H9 (cell line): Measurements from ENCODE around the gene BIK. TPM values are rescaled to one million over a fixed set of nuclear protein-coding genes. Genes with fewer than 3 reads are reported as not detected.

Experiments
- DNase-seq: peaks from one replicate; pipeline ENCODE4 v3.0.0-alpha.2; 2017
- H2AFZ ChIP-seq: one replicate; pipeline ENCODE4 v1.6.1; 2013; ENCODE audit warnings: mild to moderate bottlenecking, low read length, control low read depth, moderate library complexity
- H2AK5ac ChIP-seq: 2 replicates; pipeline ENCODE4 v1.6.1; 2013; ENCODE audit warnings: low read length, control low read depth, mixed read lengths; ENCODE audit not compliant: insufficient read length
- H2BK120ac ChIP-seq: one replicate; pipeline ENCODE4 v1.6.1; 2013; ENCODE audit warnings: low read depth, mild to moderate bottlenecking, low read length, control low read depth, inconsistent platforms; ENCODE audit not compliant: poor library complexity, severe bottlenecking
- H2BK12ac ChIP-seq: 2 replicates; pipeline ENCODE4 v1.6.1; 2013; ENCODE audit warnings: low read length, control low read depth, mixed read lengths, low read depth; ENCODE audit not compliant: insufficient read length
- H2BK15ac ChIP-seq: 2 replicates; pipeline ENCODE4 v1.6.1; 2013; ENCODE audit warnings: low read depth, low read length, control low read depth
- H2BK20ac ChIP-seq: one replicate; pipeline ENCODE4 v1.6.1; 2013; ENCODE audit warnings: low read depth, mild to moderate bottlenecking, low read length, control low read depth, inconsistent platforms; ENCODE audit not compliant: poor library complexity, severe bottlenecking
- H2BK5ac ChIP-seq: 2 replicates; pipeline ENCODE4 v1.6.1; 2013; ENCODE audit warnings: low read length, control low read depth, mixed read lengths; ENCODE audit not compliant: insufficient read length
- H3K14ac ChIP-seq: 2 replicates; pipeline ENCODE4 v1.6.1; 2013; ENCODE audit warnings: low read length, control low read depth; ENCODE audit not compliant: insufficient read depth
- H3K18ac ChIP-seq: 2 replicates; pipeline ENCODE4 v1.6.1; 2013; ENCODE audit warnings: low read depth, mild to moderate bottlenecking, mixed read lengths, low read length, control low read depth; ENCODE audit not compliant: insufficient read length
- H3K23ac ChIP-seq: 2 replicates; pipeline ENCODE4 v1.6.1; 2013; ENCODE audit warnings: low read length, control low read depth, mixed read lengths, low read depth; ENCODE audit not compliant: insufficient read length
- H3K23me2 ChIP-seq: 2 replicates; pipeline ENCODE4 v1.6.1; 2013; ENCODE audit warnings: low read depth, mild to moderate bottlenecking, mixed read lengths, low read length, control low read depth; ENCODE audit not compliant: insufficient read length, poor library complexity, severe bottlenecking
- H3K27ac ChIP-seq: 2 replicates; pipeline ENCODE4 v1.5.1; 2013; ENCODE audit warnings: low read length, control low read depth, mixed read lengths, low read depth; ENCODE audit not compliant: insufficient read length
- H3K27me3 ChIP-seq: 2 replicates; pipeline ENCODE4 v1.6.1; 2013; ENCODE audit warnings: low read length, control low read depth, inconsistent platforms; ENCODE audit not compliant: insufficient read depth
- H3K4ac ChIP-seq: 2 replicates; pipeline ENCODE4 v1.6.1; 2013; ENCODE audit warnings: low read depth, mild to moderate bottlenecking, control low read depth, inconsistent platforms, low read length, moderate library complexity
- H3K4me1 ChIP-seq: 2 replicates; pipeline ENCODE4 v1.6.1; 2013; ENCODE audit warnings: low read length, control low read depth, inconsistent platforms; ENCODE audit not compliant: insufficient read depth
- H3K4me2 ChIP-seq: 2 replicates; pipeline ENCODE4 v1.6.1; 2013; ENCODE audit warnings: low read length, control low read depth, mixed read lengths; ENCODE audit not compliant: insufficient read length, insufficient read depth
- H3K56ac ChIP-seq: 2 replicates; pipeline ENCODE4 v1.6.1; 2013; ENCODE audit warnings: low read depth, mild to moderate bottlenecking, mixed read lengths, low read length, control low read depth; ENCODE audit not compliant: insufficient read length
- H3K79me1 ChIP-seq: 2 replicates; pipeline ENCODE4 v1.6.1; 2013; ENCODE audit warnings: low read depth, mild to moderate bottlenecking, moderate library complexity, low read length, control low read depth, inconsistent platforms; ENCODE audit not compliant: insufficient read depth, poor library complexity, severe bottlenecking
- H3K79me2 ChIP-seq: 2 replicates; pipeline ENCODE4 v1.6.1; 2013; ENCODE audit warnings: low read length, control low read depth, inconsistent platforms; ENCODE audit not compliant: insufficient read depth
- H3K9ac ChIP-seq: 2 replicates; pipeline ENCODE4 v1.6.1; 2013; ENCODE audit warnings: low read length, control low read depth, mixed read lengths; ENCODE audit not compliant: insufficient read length; ENCODE audit errors: extremely low read depth
- H3K9me3 ChIP-seq: one replicate; pipeline ENCODE4 v1.6.1; 2013; ENCODE audit warnings: low read depth, low read length, inconsistent platforms; ENCODE audit not compliant: control insufficient read depth
- H3T11ph ChIP-seq: one replicate; pipeline ENCODE4 v1.6.1; 2013; ENCODE audit warnings: mild to moderate bottlenecking, low read length, control low read depth, inconsistent platforms
- H4K20me1 ChIP-seq: one replicate; pipeline ENCODE4 v1.6.1; 2013; ENCODE audit not compliant: control insufficient read depth, insufficient read length, insufficient read depth
- H4K5ac ChIP-seq: 2 replicates; pipeline ENCODE4 v1.6.1; 2013; ENCODE audit warnings: low read depth, mild to moderate bottlenecking, mixed read lengths, low read length, control low read depth; ENCODE audit not compliant: insufficient read length
- H4K8ac ChIP-seq: replicated peaks from 2 replicates; pipeline ENCODE4 v1.6.1; 2013; ENCODE audit warnings: low read length, control low read depth, mixed read lengths, low read depth; ENCODE audit not compliant: insufficient read length
- H4K91ac ChIP-seq: 2 replicates; pipeline ENCODE4 v1.6.1; 2013; ENCODE audit warnings: low read depth, mild to moderate bottlenecking, moderate library complexity, mixed read lengths, low read length, control low read depth; ENCODE audit not compliant: insufficient read length
- H3K27ac Mint-ChIP-seq, 3 experiments: 2 replicates in 2 of 3; 3 replicates in 1 of 3; pipeline ENCODE4 v1.8.0; 2020 to 2021; ENCODE audit warnings: mixed read lengths in 3 of 3, mild to moderate bottlenecking in 1 of 3, moderate library complexity in 1 of 3
- H3K27me3 Mint-ChIP-seq: 2 replicates; pipeline ENCODE4 v1.8.0; 2021; ENCODE audit warnings: low read depth, mild to moderate bottlenecking, moderate library complexity, mixed read lengths
- H3K36me3 Mint-ChIP-seq, 3 experiments: 2 replicates in 2 of 3; 3 replicates in 1 of 3; pipeline ENCODE4 v1.8.0; 2020 to 2021; ENCODE audit warnings: low read depth in 3 of 3, mixed read lengths in 3 of 3; ENCODE audit not compliant: insufficient read depth in 1 of 3
- H3K4me1 Mint-ChIP-seq, 2 experiments: 2 replicates each; pipeline ENCODE4 v1.8.0; 2020; ENCODE audit warnings: mixed read lengths in 2 of 2
- H3K4me3 Mint-ChIP-seq, 2 experiments: 2 replicates in 1 of 2; 3 replicates in 1 of 2; pipeline ENCODE4 v1.8.0; 2020 to 2021; ENCODE audit warnings: mild to moderate bottlenecking in 2 of 2, mixed read lengths in 2 of 2, moderate library complexity in 1 of 2
- H3K9me3 Mint-ChIP-seq, 2 experiments: 2 replicates in 1 of 2; 3 replicates in 1 of 2; pipeline ENCODE4 v1.8.0; 2020; ENCODE audit warnings: mild to moderate bottlenecking in 2 of 2, mixed read lengths in 2 of 2, moderate library complexity in 1 of 2
- WGBS: extraction: QIAGEN DNeasy Blood & Tissue Kit; methylation state at CpG from one replicate; pipeline ENCODE4 v1.1.7; 2013; ENCODE audit warnings: missing lambda C conversion rate, low lambda C conversion rate, mixed read lengths; ENCODE audit not compliant: insufficient read length; ENCODE audit errors: extremely low coverage; 5-methylcytosine and 5-hydroxymethylcytosine counted together
- total RNA-seq: library from RNA; stranded (reverse); gene quantifications from 2 replicates; pipeline ENCODE4 v1.2.1, GENCODE V29; 2021
- TF ChIP-seq, protein P1 (sequence below): fragments of 200-600 bp; sonication (generic); conservative IDR thresholded peaks from 3 replicates; pipeline ENCODE4 v1.8.0; 2021; ENCODE audit warnings: antibody characterized with exemption, mild to moderate bottlenecking

BIK gene
- total RNA-seq, 1 experiment from 2014 or later, result 8.3 TPM

DNA sequence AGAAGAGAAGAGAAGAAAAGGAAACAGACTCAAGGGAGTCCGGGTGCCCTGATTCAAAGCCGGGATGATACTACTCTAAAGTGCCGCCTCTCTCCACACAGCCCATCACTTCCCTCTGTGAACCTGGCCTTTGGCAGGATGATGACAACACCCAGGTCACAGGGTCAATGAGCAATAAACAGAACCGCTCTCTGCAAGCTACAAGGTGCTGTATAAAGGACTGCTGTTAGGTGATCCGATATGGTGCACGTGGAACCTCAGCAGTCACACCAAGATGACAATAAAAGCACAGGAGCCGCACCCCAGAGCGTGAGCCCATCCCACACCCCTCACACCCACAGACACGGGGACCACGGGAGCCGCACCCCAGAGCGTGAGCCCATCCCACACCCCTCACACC lies 32.0 kb upstream of the BIK start:
- Histone ChIP-seq H4K8ac (no peak overlapping the region), H3K79me1 (no peaks in the 10 kb centered on the region), H3K79me2 (no peaks in the 10 kb centered on the region), H4K91ac (no peak overlapping the region), H2BK120ac (no peak overlapping the region), H4K5ac (no peak overlapping the region), H3K23me2 (no peaks in the 10 kb centered on the region), H3K9ac (no peak overlapping the region), H4K20me1 (no peaks in the 10 kb centered on the region), H2BK15ac (no peak overlapping the region), H3K9me3 (no peaks in the 10 kb centered on the region), H3K27ac (no peak overlapping the region), H3K27me3 (no peaks in the 10 kb centered on the region), H2BK12ac (no peak overlapping the region), H3K23ac (no peak overlapping the region), H3K4me2 (no peak overlapping the region), H3K14ac (no peak overlapping the region), H3K18ac (no peak overlapping the region), H2BK20ac (no peak overlapping the region), H3K4me1 (no peaks in the 10 kb centered on the region), H3K56ac (no peak overlapping the region), H2BK5ac (no peak overlapping the region), H2AFZ (no peak overlapping the region), H3K4ac (no peak overlapping the region), H2AK5ac (no peak overlapping the region), H3T11ph (no peak overlapping the region)
- H3K27me3 Mint-ChIP-seq, result no peaks in the 10 kb centered on the region; the same call in none of the 2 replicates
- no CpG with 5 or more reads among the region's 12 CpGs for WGBS
- no peaks in the 10 kb centered on the region for H3K9me3 Mint-ChIP-seq
- no peak overlapping the region for H3K4me3 Mint-ChIP-seq
- no peaks in the 10 kb centered on the region for H3K36me3 Mint-ChIP-seq
- TF ChIP-seq, protein P1, sequence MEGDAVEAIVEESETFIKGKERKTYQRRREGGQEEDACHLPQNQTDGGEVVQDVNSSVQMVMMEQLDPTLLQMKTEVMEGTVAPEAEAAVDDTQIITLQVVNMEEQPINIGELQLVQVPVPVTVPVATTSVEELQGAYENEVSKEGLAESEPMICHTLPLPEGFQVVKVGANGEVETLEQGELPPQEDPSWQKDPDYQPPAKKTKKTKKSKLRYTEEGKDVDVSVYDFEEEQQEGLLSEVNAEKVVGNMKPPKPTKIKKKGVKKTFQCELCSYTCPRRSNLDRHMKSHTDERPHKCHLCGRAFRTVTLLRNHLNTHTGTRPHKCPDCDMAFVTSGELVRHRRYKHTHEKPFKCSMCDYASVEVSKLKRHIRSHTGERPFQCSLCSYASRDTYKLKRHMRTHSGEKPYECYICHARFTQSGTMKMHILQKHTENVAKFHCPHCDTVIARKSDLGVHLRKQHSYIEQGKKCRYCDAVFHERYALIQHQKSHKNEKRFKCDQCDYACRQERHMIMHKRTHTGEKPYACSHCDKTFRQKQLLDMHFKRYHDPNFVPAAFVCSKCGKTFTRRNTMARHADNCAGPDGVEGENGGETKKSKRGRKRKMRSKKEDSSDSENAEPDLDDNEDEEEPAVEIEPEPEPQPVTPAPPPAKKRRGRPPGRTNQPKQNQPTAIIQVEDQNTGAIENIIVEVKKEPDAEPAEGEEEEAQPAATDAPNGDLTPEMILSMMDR, result no peak
- H3K27ac Mint-ChIP-seq, result no peak overlapping the region; a peak in 1 of 7 replicates
- peaks cover 0 to 3% of the 10 kb centered on the region in 2 experiments; a peak in 1 of 4 replicates for H3K4me1 Mint-ChIP-seq
- DNase-seq, result no peak
